Measurements from ENCODE around the gene TAC3.

GRCh38 chr12:57046947-57047890 lies 30.9 kb upstream of the TAC3 start:
- no peak for TF ChIP-seq TAF1 (IDR thresholded peaks at IDR 0.05; ENCODE audit: low read depth, low read length)
- TF ChIP-seq POLR2A (IDR thresholded peaks at IDR 0.05; ENCODE audit: low read depth, low read length): no peak
- no peak for TF ChIP-seq POU2F2 (IDR thresholded peaks at IDR 0.05; ENCODE audit: low read depth, low read length)
- no peak for TF ChIP-seq POLR2AphosphoS5 (IDR thresholded peaks at IDR 0.05; ENCODE audit: low read depth, low read length)
- peak; percentile 85 for TF ChIP-seq SPI1 (IDR thresholded peaks at IDR 0.05; ENCODE audit: low read depth, low read length)
- no peak for TF ChIP-seq PAX5 (IDR thresholded peaks at IDR 0.05; ENCODE audit: insufficient read depth, low read length, severe bottlenecking)

Data from GM12891 (cell line).